22Rv1 (cell line): ENCODE results near the gene GNB1L.

ENCODE experiments used
- CTCF ChIP-seq: fragments of 450-650 bp; IDR thresholded peaks from 2 replicates; pipeline ENCODE4 v1.5.1; 2017; ENCODE audit warnings: mild to moderate bottlenecking
- ZFX ChIP-seq: fragments of 450-650 bp; IDR thresholded peaks from 2 replicates; pipeline ENCODE4 v1.6.1; 2017; ENCODE audit warnings: antibody characterized with exemption, borderline replicate concordance

- TF ChIP-seq CTCF (no peak), ZFX (no peak)
Measured at GRCh38 chr22:19895160-19895849, 40.6 kb upstream of the GNB1L start.
